Activated CD4-positive, alpha-beta T cell treated with anti-CD3 and anti-CD28 coated beads, Interleukin-2, amount 10 ng/mL, durations not matched to agents 24 days and 14 days (primary cell): ENCODE data around the gene THBS1. TPM values are rescaled to one million over a fixed set of nuclear protein-coding genes. Genes with fewer than 3 reads are reported as not detected.

Experiments
- DNase-seq: peaks from one replicate; pipeline ENCODE4 v3.0.0; 2022
- H3K27ac Mint-ChIP-seq: one replicate; pipeline ENCODE4 v1.8.0; 2022; ENCODE audit warnings: mild to moderate bottlenecking, mixed read lengths
- H3K27me3 Mint-ChIP-seq: one replicate; pipeline ENCODE4 v1.8.0; 2022; ENCODE audit warnings: mixed read lengths
- H3K36me3 Mint-ChIP-seq: one replicate; pipeline ENCODE4 v1.8.0; 2022; ENCODE audit warnings: low read depth, mild to moderate bottlenecking, mixed read lengths
- H3K4me1 Mint-ChIP-seq: one replicate; pipeline ENCODE4 v1.8.0; 2021; ENCODE audit warnings: mixed read lengths
- H3K4me3 Mint-ChIP-seq: one replicate; pipeline ENCODE4 v1.8.0; 2022; ENCODE audit warnings: mild to moderate bottlenecking, moderate library complexity, mixed read lengths
- H3K9me3 Mint-ChIP-seq: one replicate; pipeline ENCODE4 v1.8.0; 2021; ENCODE audit warnings: mixed read lengths
- intact Hi-C: fragments of 100-400 bp; cut with micrococcal nuclease; formaldehyde crosslinking; loops from one replicate; pipeline ENCODE4 v1.15.1; 2023
- total RNA-seq: library from RNA; stranded (reverse); gene quantifications from 2 replicates; pipeline ENCODE4 v1.2.3, GENCODE V29; 2022

The THBS1 gene
- total RNA-seq, 1 donor from 2014 or later = 2.8 TPM

DNA sequence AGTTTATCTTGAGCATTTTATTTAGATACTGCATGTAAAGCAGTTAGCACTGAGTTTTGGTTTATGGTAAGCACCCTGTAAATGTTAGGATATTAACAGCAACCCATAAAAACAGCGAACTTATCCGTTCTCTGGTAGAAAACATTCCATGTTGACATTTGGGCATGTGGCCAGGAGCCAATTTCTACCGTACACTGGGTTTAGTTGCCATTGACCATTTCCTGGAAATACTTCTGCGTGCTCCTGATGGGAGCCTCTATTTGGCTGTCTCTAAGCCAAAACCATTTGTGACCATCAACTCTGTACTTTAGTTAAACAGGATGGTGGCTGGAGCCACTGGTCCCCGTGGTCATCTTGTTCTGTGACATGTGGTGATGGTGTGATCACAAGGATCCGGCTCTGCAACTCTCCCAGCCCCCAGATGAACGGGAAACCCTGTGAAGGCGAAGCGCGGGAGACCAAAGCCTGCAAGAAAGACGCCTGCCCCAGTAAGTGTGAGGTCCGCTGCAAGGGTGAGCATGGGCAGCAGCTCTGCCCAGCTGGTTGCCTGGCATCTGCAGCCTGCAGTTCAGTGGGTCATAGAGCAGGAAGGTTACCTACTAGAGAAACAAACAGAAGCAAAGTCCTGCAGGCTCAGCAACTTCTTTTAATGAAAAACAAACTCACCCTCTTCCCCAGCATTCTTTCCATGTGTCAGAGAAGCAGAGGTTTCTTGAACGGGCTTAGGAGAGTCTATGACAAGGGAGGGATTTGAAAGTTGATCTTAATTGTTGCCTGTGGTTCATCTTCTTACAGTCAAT is 7.1 kb downstream of the THBS1 start:
- intact Hi-C loops = no loop called here
- Mint-ChIP-seq H3K36me3 (peaks cover 3% of the 10 kb centered on the region), H3K4me1 (peaks cover 12% of the 10 kb centered on the region), H3K9me3 (no peaks in the 10 kb centered on the region), H3K4me3 (no peak overlapping the region), H3K27ac (no peak overlapping the region), H3K27me3 (peaks cover 11% of the 10 kb centered on the region)
- no peak for DNase-seq

- Mint-ChIP-seq H3K9me3 (no peaks in the 10 kb centered on the region), H3K4me1 (peaks cover 9% of the 10 kb centered on the region), H3K27ac (no peak overlapping the region), H3K36me3 (peaks cover 5% of the 10 kb centered on the region), H3K4me3 (no peak overlapping the region), H3K27me3 (peaks cover 7% of the 10 kb centered on the region)
- DNase-seq = no peak
- intact Hi-C loops = no loop called here
Observed at GRCh38 chr15:39588531-39589192, 7.8 kb downstream of the THBS1 start.

DNA sequence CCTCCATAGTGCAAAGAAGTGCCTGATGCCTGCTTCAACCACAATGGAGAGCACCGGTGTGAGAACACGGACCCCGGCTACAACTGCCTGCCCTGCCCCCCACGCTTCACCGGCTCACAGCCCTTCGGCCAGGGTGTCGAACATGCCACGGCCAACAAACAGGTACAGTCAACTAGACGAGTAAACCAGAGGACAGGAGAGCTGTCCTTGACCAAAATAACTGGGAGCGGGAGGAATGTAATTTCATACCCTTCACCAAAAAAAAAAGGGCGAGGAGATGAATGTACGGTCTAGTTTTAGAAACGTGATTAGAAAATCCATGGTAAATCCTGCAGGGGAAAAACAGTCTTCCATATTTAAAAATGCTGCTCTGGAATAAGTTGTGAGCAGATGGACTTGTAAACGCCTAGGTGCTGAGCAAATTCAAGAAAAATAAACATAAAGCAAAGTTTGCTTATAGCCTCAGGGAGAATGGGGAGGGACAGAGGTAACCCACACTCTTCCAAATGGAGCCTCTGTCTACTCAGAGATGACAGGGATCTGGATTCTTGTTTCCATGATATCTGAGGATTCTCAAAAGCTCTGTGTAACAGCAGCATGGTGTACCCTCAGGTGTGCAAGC is 8.4 kb downstream of the THBS1 start:
- Mint-ChIP-seq H3K27me3 (peaks cover 3% of the 10 kb centered on the region), H3K4me1 (peaks cover 15% of the 10 kb centered on the region), H3K4me3 (no peak overlapping the region), H3K27ac (no peak overlapping the region), H3K9me3 (no peaks in the 10 kb centered on the region), H3K36me3 (peaks cover 8% of the 10 kb centered on the region)
- intact Hi-C loops = no loop called here
- no peak for DNase-seq

GRCh38 chr15:39589815-39590644 is 9.2 kb downstream of the THBS1 start:
- DNase-seq = no peak
- intact Hi-C loops = no loop called here
- H3K4me3 Mint-ChIP-seq = no peak overlapping the region
- no peaks in the 10 kb centered on the region for H3K9me3 Mint-ChIP-seq
- H3K27me3 Mint-ChIP-seq = peaks cover 3% of the 10 kb centered on the region
- peaks cover 14% of the 10 kb centered on the region for H3K4me1 Mint-ChIP-seq
- peaks cover 8% of the 10 kb centered on the region for H3K36me3 Mint-ChIP-seq
- no peak overlapping the region for H3K27ac Mint-ChIP-seq

- Mint-ChIP-seq H3K27ac (no peak overlapping the region), H3K4me1 (peaks cover 7% of the 10 kb centered on the region), H3K9me3 (no peaks in the 10 kb centered on the region), H3K27me3 (peaks cover 3% of the 10 kb centered on the region), H3K4me3 (no peak overlapping the region), H3K36me3 (peaks cover 8% of the 10 kb centered on the region)
- intact Hi-C loops = no loop called here
- DNase-seq = peak; percentile 48
Observed at GRCh38 chr15:39591141-39591895, 10.4 kb downstream of the THBS1 start.

DNA sequence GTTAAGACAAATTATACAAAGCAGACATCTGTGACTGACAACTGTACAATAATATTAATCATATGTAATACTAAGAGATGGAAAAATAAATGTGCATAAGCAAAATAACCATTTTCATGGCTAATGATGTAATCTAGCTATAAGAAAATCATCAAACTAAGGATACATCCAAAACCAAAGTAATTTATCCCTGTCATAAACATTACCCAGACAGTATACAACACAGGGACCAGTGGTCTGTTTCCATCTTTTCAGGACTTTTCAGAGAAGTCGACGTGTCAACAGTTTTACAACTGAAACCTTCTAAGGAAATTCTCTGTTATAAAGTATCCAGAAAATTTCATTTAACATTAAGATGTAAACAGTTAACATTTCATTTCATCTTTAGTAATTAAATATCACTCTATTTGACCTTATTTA is 11.0 kb downstream of the THBS1 start:
- intact Hi-C loops = no loop called here

DNA sequence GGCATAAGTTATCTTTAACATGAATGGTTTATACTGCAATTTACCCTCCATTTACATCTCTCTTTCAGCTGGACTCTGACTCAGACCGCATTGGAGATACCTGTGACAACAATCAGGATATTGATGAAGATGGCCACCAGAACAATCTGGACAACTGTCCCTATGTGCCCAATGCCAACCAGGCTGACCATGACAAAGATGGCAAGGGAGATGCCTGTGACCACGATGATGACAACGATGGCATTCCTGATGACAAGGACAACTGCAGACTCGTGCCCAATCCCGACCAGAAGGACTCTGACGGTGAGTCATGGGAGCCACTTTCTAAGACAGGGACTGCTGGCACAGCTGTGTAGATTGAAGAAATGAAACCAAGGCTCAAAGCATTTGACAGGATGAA is 11.6 kb downstream of the THBS1 start:
- H3K27me3 Mint-ChIP-seq = peaks cover 3% of the 10 kb centered on the region
- intact Hi-C loops = no loop called here
- H3K4me3 Mint-ChIP-seq = no peak overlapping the region
- peaks cover 7% of the 10 kb centered on the region for H3K4me1 Mint-ChIP-seq
- H3K36me3 Mint-ChIP-seq = peaks cover 8% of the 10 kb centered on the region
- DNase-seq = no peak
- H3K27ac Mint-ChIP-seq = no peak overlapping the region
- no peaks in the 10 kb centered on the region for H3K9me3 Mint-ChIP-seq

More for the DNA sequence above, 11.0 kb downstream of the THBS1 start:
- no peaks in the 10 kb centered on the region for H3K9me3 Mint-ChIP-seq
- no peak overlapping the region for H3K27ac Mint-ChIP-seq
- H3K4me3 Mint-ChIP-seq = no peak overlapping the region
- no peak for DNase-seq
- H3K4me1 Mint-ChIP-seq = peaks cover 7% of the 10 kb centered on the region
- peaks cover 8% of the 10 kb centered on the region for H3K36me3 Mint-ChIP-seq
- H3K27me3 Mint-ChIP-seq = peaks cover 3% of the 10 kb centered on the region

DNA sequence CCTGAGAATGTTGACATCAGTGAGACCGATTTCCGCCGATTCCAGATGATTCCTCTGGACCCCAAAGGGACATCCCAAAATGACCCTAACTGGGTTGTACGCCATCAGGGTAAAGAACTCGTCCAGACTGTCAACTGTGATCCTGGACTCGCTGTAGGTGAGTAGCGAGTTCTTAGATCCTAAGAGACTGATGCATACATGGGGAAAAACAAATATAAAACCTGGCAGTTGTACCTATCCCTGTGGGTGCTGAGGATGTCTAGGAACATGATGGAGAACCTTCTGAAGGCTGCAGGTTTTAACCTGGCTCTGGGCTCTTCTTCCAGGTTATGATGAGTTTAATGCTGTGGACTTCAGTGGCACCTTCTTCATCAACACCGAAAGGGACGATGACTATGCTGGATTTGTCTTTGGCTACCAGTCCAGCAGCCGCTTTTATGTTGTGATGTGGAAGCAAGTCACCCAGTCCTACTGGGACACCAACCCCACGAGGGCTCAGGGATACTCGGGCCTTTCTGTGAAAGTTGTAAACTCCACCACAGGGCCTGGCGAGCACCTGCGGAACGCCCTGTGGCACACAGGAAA is 12.3 kb downstream of the THBS1 start:
- H3K27ac Mint-ChIP-seq = no peak overlapping the region

GRCh38 chr15:39593656-39594445 is 13.0 kb downstream of the THBS1 start:
- Mint-ChIP-seq H3K4me1 (peaks cover 7% of the 10 kb centered on the region), H3K4me3 (no peak overlapping the region), H3K27me3 (peaks cover 7% of the 10 kb centered on the region), H3K36me3 (peaks cover 8% of the 10 kb centered on the region), H3K9me3 (no peaks in the 10 kb centered on the region), H3K27ac (no peak overlapping the region)
- intact Hi-C loops = no loop called here
- peak; percentile 71 for DNase-seq

More for the DNA sequence above, 12.3 kb downstream of the THBS1 start:
- peaks cover 5% of the 10 kb centered on the region for H3K27me3 Mint-ChIP-seq
- H3K36me3 Mint-ChIP-seq = peaks cover 8% of the 10 kb centered on the region
- no peaks in the 10 kb centered on the region for H3K9me3 Mint-ChIP-seq
- intact Hi-C loops = no loop called here
- no peak overlapping the region for H3K4me3 Mint-ChIP-seq
- peaks cover 7% of the 10 kb centered on the region for H3K4me1 Mint-ChIP-seq
- peak; percentile 47 for DNase-seq

DNA sequence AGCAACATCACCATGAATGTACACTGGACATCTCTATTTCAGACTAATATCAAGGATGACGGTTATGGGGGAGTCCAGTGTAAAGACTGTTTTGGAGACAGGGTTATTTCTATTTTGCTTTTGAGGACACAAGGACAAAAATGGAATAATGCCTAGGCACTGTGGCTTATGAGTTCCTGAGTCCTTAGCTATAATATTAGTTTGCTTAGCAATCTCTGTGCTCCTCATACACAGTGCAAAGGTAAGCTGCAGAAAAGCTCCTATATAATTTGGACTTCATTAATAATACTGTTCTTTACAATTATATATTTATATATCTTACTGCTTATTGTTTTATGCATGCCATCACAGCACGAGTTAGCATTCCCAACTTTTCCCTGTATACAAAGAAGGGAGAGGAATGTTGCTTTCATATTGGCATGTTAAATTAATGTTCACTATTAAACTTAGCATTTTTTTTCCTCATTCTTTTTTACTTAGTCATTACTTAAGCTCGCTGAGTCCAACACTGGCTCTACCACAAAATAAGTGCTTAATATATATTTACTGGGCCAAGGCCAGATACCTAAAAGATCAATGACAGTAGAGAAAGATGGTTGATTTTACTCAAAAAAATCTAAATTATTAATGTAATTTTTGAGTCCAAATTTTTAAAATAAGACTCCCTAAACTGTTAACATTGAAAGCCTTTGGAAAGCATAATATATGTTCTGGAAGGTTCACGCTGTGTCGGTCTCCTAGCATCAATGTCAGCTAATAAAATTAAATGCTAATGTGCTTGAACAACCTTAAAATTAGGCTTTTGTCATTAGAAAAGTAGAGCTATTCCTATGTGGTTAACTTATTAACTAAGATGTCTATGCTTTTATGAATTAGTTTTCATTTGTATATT is 13.8 kb downstream of the THBS1 start:
- H3K4me3 Mint-ChIP-seq = no peak overlapping the region

DNA sequence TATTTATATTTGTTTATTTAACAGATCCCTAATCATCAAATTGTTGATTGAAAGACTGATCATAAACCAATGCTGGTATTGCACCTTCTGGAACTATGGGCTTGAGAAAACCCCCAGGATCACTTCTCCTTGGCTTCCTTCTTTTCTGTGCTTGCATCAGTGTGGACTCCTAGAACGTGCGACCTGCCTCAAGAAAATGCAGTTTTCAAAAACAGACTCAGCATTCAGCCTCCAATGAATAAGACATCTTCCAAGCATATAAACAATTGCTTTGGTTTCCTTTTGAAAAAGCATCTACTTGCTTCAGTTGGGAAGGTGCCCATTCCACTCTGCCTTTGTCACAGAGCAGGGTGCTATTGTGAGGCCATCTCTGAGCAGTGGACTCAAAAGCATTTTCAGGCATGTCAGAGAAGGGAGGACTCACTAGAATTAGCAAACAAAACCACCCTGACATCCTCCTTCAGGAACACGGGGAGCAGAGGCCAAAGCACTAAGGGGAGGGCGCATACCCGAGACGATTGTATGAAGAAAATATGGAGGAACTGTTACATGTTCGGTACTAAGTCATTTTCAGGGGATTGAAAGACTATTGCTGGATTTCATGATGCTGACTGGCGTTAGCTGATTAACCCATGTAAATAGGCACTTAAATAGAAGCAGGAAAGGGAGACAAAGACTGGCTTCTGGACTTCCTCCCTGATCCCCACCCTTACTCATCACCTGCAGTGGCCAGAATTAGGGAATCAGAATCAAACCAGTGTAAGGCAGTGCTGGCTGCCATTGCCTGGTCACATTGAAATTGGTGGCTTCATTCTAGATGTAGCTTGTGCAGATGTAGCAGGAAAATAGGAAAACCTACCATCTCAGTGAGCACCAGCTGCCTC is 14.7 kb downstream of the THBS1 start:
- Mint-ChIP-seq H3K36me3 (peaks cover 8% of the 10 kb centered on the region), H3K9me3 (no peaks in the 10 kb centered on the region), H3K4me3 (no peak overlapping the region), H3K4me1 (peaks cover 7% of the 10 kb centered on the region), H3K27ac (no peak overlapping the region), H3K27me3 (peaks cover 12% of the 10 kb centered on the region)
- DNase-seq = no peak
- intact Hi-C loops = no loop called here

More for the DNA sequence above, 13.8 kb downstream of the THBS1 start:
- Mint-ChIP-seq H3K36me3 (peaks cover 8% of the 10 kb centered on the region), H3K27ac (no peak overlapping the region), H3K9me3 (no peaks in the 10 kb centered on the region), H3K27me3 (peaks cover 11% of the 10 kb centered on the region), H3K4me1 (peaks cover 7% of the 10 kb centered on the region)
- DNase-seq = no peak
- intact Hi-C loops = no loop called here
